Measurements from ENCODE around the gene SSTR3. TPM values are rescaled to one million over a fixed set of nuclear protein-coding genes. Genes with fewer than 3 reads are reported as not detected.
"Not testable (repeated sequence)": the region's sequence is repeated elsewhere in the genome, so short reads cannot be mapped to it uniquely, and the experiment has no call there.

SSTR3 gene
- total RNA-seq, 1 donor from 2014 or later, result not detected

DNA sequence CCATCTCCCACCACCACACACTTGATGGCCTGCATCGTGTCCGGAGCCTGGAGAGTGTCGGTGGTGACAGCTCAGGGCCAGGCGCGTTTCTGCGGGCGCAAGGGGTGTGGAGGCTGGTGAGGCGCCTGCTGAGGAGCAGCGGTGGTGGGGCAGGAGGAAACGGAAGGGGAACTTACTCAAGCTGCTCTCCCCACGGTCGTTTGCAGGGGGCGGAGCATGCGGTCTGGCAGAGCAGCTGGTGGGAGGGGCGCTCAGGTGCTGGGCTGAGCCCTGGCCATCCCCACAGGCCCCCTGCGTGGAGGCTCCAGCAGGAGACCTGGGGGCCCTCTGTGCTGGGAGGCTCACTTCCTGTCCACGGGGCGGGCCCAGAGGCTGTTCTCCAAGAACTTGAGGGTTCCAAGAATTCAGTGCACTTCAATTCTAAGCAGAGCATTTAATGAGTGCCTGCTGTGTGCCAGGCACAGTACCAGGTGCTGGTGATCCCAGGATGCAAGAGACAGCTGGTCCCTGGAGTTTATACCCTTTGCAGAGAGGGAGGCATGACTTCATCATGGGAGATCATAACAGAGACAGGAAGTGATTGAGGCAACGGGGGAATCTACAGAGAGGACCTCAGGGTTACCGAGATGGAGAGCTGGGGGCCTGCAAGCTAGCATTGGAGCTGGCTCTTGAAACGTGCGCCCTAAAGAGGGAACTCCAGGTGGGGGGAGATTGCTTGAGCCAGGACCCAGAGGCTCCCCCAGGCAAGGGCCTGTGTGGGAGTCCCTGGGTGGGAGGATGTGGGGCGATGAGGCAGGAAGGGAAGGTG is 32.0 kb upstream of the SSTR3 start, which contains the start of gene RAC2:
RAC2 (minus strand) TSS at position 156 of the 808 bp plus-strand sequence; CDS start at position 35, 121 bp downstream.
- ATAC-seq, result peak; percentile 61
- peak; percentile 94 for DNase-seq (ENCODE audit: missing footprints)
- intact Hi-C loops (cut with DNase I), result no loop called here

DNA sequence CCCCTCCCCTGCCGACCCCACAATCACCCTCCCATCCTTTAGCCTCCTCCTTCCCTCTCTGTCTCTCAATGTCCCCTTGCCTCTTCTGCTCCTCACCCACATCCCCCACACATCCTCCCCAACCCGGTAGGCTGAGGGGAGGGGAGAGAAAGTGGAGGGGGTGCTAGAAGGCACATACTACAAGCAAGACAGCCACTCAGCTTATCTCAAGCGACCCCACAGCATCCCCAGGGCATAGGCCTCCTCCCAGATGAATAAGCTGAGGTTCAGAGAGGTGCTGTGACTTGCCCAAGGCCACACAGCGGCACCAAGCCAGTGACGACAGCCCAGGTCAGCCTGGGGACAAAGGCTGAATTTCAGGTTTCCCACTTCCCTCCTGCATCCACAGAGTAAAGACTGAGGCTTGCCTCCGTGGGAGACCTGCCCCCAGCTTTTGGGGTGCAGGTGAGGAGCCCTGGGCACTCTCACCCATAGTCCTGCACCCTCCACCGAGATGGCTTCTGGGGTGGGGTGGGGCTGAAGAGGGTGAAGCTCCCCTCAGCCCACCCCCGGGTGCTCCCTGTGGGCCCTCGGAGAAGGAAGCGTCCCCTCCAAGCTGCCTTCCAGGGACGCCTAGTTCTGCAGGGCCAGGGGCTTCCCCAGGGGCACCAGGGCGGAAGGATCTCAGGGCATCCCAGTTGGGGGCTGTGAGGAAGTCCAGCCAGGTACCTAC is 31.3 kb upstream of the SSTR3 start:
- DNase-seq (ENCODE audit: missing footprints), result no peak
- ATAC-seq, result peak; percentile 3
- intact Hi-C loops (cut with DNase I), result no loop called here

DNA sequence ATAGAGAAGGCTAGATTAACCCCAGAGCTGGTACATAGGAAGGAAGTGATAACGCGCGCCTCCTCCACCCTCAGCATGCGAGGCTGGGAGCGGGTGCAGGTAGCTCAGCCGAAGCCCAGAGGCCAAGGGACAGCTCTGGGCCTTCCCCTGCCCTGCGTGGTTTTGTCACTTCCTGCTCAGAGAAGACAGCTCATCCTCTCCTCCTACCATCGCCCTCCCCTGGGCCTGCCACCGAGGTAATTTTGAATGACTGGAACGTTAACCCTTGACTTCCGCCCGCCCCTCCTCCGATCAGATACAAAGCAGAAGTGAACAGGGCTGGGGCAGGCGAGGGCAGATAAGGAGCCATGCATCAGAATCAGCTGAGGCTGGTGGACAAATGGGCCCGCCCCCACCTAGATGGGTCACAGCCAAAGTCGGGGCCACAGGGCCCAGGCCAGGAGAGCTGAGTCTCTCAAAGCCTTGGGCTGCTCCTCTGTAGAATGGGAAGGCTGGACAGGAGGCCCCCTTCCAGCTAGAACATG is 30.2 kb upstream of the SSTR3 start:
- DNase-seq (ENCODE audit: missing footprints), result peak; percentile 89
- intact Hi-C loops (cut with DNase I), result no loop called here
- peak; percentile 68 for ATAC-seq

GRCh38 chr22:37241351-37242142 is 29.3 kb upstream of the SSTR3 start:
- DNase-seq (ENCODE audit: missing footprints) (no peak), ATAC-seq (no peak)
- intact Hi-C loops (cut with DNase I), result no loop called here

GRCh38 chr22:37240941-37241320 is 28.7 kb upstream of the SSTR3 start:
- DNase-seq (ENCODE audit: missing footprints) (no peak), ATAC-seq (no peak)
- intact Hi-C loops (cut with DNase I), result no loop called here

GRCh38 chr22:37240240-37240940 is 28.1 kb upstream of the SSTR3 start:
- DNase-seq (ENCODE audit: missing footprints) (no peak), ATAC-seq (no peak)
- intact Hi-C loops (cut with DNase I), result no loop called here

DNA sequence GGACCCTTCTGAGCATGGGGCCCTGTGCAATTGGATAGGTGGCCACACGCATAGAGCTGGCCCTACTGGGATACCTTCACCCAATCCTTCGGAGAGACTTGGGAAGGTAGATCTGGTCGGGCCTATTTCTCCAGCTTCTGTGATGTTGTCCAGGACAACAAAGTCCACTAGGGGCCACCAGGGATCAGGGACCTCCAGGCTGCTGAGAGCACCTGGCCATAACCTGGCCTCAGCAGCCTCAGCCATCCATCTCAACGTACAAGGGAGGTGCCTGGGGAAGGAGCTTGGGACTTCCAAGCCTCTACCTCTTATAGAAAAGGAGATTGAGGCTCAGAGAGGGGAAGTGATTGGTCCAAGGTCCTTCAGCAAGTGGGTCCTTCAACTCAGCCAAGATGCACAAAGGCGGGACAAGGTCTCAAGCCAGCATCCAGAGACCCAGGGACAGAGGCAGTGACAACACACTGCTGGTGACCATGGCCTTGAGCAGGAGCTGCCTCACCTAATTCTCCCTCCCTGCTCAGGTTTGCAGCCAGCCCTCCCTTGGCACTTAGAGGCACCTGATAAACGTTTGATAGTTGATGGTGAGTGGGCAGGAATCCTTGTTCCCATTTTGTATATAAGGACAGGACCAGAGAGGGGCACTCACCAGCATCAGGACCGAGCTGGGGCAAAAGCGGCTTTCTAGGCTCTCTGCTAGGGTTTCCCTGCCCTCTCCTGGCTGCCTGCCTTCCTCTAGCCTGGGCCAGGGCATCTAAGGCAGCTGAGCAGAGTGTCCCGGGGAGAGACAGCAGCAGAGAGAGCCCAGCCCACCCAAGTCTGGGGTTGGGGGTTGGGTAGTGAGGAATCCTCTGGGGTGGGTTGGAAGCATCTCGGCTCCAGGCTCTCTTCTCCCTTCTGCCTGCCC is 27.3 kb upstream of the SSTR3 start:
- ATAC-seq, result no peak
- no peak for DNase-seq (ENCODE audit: missing footprints)
- intact Hi-C loops (cut with DNase I), result no loop called here

GRCh38 chr22:37237371-37238268 is 25.3 kb upstream of the SSTR3 start:
- DNase-seq (ENCODE audit: missing footprints), result no peak
- intact Hi-C loops (cut with DNase I), result no loop called here
- no peak for ATAC-seq

DNA sequence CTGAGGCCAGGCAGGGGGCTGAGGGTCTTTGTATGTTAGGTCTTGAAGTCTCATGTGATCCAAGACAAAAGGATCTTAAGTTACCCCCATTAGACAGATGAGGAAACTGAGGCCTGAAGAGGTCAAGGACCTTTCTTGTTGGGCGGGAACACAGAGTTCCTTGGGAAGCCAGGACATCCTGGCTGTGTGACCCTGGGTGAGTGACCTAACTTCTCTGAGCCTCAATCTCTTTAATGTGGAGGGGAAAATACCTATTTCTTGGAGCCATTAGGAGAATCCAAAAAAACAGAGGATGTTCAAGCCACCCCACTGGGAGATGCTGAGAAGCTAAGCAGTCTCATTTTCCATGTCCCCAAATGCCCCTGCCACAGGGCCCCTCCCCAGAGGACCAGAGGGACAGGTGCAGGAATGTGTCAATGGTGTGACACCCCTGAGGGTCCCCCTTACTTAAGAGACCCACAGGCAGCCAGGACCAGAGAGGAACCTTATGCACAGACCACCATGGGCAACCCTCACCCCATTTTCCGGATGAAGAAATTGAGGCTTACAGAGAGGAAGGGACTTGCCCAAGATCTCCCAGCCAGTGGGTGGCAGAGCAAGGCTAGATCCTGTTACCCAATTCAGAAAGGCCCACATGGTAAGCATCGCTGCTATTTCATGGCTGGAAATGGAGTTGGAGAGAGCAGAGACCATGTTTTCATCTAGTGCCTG is 23.8 kb upstream of the SSTR3 start:
- ATAC-seq (no peak), DNase-seq (ENCODE audit: missing footprints) (no peak)
- intact Hi-C loops (cut with DNase I), result no loop called here

GRCh38 chr22:37234736-37235711 is 22.7 kb upstream of the SSTR3 start:
- ATAC-seq (no peak), DNase-seq (ENCODE audit: missing footprints) (no peak)
- intact Hi-C loops (cut with DNase I), result no loop called here

GRCh38 chr22:37233751-37234631 is 21.7 kb upstream of the SSTR3 start:
- no peak for ATAC-seq

DNA sequence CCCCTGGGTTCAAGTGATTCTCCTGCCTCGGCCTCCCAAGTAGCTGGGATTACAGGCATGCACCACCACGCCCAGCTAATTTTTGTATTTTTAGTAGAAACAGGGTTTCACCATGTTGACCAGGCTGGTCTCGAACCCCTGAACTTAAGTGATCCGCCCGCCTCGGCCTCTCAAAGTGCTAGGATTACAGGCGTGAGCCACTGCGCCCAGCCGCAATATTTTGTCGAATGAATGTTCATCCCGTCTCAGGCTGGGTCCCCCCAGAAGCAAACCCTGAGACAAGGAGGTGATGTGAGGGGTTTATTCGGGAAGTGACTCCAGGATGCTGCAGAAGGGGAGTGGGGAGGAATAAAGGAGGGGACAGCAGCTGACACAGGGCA is 21.1 kb upstream of the SSTR3 start:
- ATAC-seq; DNase-seq (ENCODE audit: missing footprints); intact Hi-C loops (cut with DNase I): not testable (repeated sequence)

More at GRCh38 chr22:37233751-37234631, 21.7 kb upstream of the SSTR3 start:
- no peak for DNase-seq (ENCODE audit: missing footprints)
- intact Hi-C loops (cut with DNase I), result no loop called here

DNA sequence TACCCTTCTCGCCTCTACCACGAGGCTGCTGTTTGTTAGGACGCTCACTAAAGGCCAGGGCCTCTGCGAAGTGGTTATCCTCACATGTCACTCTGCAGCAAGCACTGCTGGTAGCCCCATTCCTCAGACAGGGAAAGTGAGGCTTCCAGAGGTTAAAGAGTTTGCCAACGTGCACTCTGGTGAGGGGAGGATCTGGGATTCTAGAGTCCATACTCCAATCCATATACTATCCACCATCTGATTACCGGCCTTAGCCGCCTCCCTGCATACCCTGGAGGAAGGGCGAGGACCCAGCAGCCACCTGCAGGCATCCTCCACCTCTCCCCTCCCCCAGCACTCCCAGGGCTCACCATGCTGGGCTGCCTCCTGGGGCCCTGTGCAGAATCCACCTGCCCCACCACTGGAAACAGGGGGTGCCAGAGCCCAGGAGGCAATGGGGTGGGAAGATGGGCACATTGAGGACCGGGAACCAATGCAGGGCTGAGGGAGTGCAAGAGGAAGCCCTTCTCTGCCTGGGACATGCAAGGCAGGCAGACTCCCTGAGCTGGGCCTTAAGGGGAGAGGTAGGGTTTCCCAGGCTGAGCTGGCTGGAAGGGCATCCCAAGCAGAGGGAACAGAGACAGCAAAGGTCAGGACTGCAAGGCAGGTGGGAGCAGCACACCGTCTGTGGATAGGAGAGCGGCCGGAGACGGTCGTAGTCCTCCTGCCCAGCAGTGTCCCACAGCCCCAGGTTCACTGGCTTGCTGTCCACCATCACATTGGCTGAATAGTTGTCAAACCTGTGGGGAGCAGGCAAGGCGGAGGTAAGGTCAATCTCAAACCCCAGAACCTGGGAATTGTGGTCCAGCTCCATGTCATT is 20.1 kb upstream of the SSTR3 start:
- no peak for DNase-seq (ENCODE audit: missing footprints)
- ATAC-seq, result no peak
- intact Hi-C loops (cut with DNase I), result no loop called here

Measured in Right ventricle myocardium inferior (tissue), 1 donor.